Esophagus squamous epithelium (tissue), 4 donors: Measurements from ENCODE around the gene ZMYND11.

Source experiments
- POLR2A ChIP-seq, 4 donors: fragments of 450-650 bp; IDR thresholded peaks; one replicate each; pipeline ENCODE4 v1.6.1; 2017; ENCODE audit warnings: antibody characterized with exemption in 4 of 4, mild to moderate bottlenecking in 4 of 4, moderate library complexity in 3 of 4
- TF ChIP-seq, protein P1 (sequence below), 6 experiments: fragments of 450-650 bp in 4 of 6; fragments of 200-600 bp in 2 of 6; sonication (generic) in 2 of 6; IDR thresholded peaks; one replicate each; pipeline ENCODE4 v1.5.1; 2016 to 2019; ENCODE audit warnings: antibody characterized with exemption in 6 of 6, mild to moderate bottlenecking in 4 of 6, moderate library complexity in 4 of 6

GRCh38 chr10:219731-220472, 84.6 kb downstream of the ZMYND11 start:
- TF ChIP-seq, protein P1, sequence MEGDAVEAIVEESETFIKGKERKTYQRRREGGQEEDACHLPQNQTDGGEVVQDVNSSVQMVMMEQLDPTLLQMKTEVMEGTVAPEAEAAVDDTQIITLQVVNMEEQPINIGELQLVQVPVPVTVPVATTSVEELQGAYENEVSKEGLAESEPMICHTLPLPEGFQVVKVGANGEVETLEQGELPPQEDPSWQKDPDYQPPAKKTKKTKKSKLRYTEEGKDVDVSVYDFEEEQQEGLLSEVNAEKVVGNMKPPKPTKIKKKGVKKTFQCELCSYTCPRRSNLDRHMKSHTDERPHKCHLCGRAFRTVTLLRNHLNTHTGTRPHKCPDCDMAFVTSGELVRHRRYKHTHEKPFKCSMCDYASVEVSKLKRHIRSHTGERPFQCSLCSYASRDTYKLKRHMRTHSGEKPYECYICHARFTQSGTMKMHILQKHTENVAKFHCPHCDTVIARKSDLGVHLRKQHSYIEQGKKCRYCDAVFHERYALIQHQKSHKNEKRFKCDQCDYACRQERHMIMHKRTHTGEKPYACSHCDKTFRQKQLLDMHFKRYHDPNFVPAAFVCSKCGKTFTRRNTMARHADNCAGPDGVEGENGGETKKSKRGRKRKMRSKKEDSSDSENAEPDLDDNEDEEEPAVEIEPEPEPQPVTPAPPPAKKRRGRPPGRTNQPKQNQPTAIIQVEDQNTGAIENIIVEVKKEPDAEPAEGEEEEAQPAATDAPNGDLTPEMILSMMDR (IDR thresholded peaks at IDR 0.05): no peak
- no peak for TF ChIP-seq POLR2A (IDR thresholded peaks at IDR 0.05)
